ENCODE results near the gene SCFD2. TPM values are rescaled to one million over a fixed set of nuclear protein-coding genes. Genes with fewer than 3 reads are reported as not detected.

SCFD2 gene
- total RNA-seq, 1 experiment from 2014 or later: 19.2 TPM

GRCh38 chr4:53076374-53076958 lies 289.4 kb downstream of the SCFD2 start:
- ChIA-PET POLR2A (interaction anchor here (0.8 to 1.2 kb wide), 2 partner anchors 10 to 12 kb away, joined by 3 read pairs; no protein-coding TSS in a partner anchor), CTCF (no interaction called here)
- no peaks in the 10 kb centered on the region for H3K36me3 Mint-ChIP-seq (ENCODE audit: insufficient read depth, unreplicated experiment)
- no peak for TF ChIP-seq CTCF (IDR thresholded peaks at IDR 0.05; ENCODE audit: unreplicated experiment)
- intact Hi-C loops (cut with micrococcal nuclease): no loop called here
- no peaks in the 10 kb centered on the region for H3K4me1 Mint-ChIP-seq (ENCODE audit: insufficient read depth, unreplicated experiment)
- no peaks in the 10 kb centered on the region for H3K27me3 Mint-ChIP-seq (ENCODE audit: insufficient read depth, unreplicated experiment)
- no peaks in the 10 kb centered on the region for H3K9me3 Mint-ChIP-seq (ENCODE audit: unreplicated experiment)
- no peak overlapping the region for H3K27ac Mint-ChIP-seq (ENCODE audit: low read depth, unreplicated experiment)
- DNase-seq (ENCODE audit: unreplicated experiment): no peak
- H3K4me3 Mint-ChIP-seq (ENCODE audit: unreplicated experiment): no peak overlapping the region
- no TSS peak for BruUV-seq (replicated peaks)

- no peak for DNase-seq (ENCODE audit: unreplicated experiment)
- Mint-ChIP-seq H3K4me3 (ENCODE audit: unreplicated experiment) (no peak overlapping the region), H3K4me1 (ENCODE audit: insufficient read depth, unreplicated experiment) (no peaks in the 10 kb centered on the region), H3K9me3 (ENCODE audit: unreplicated experiment) (no peaks in the 10 kb centered on the region), H3K36me3 (ENCODE audit: insufficient read depth, unreplicated experiment) (no peaks in the 10 kb centered on the region), H3K27me3 (ENCODE audit: insufficient read depth, unreplicated experiment) (no peaks in the 10 kb centered on the region), H3K27ac (ENCODE audit: low read depth, unreplicated experiment) (no peak overlapping the region)
- POLR2A ChIA-PET: no interaction called here
- TF ChIP-seq CTCF (IDR thresholded peaks at IDR 0.05; ENCODE audit: unreplicated experiment): no peak
- intact Hi-C loops (cut with micrococcal nuclease): no loop called here
- CTCF ChIA-PET: no interaction called here
- BruUV-seq (replicated peaks): no TSS peak
Measured at GRCh38 chr4:53075162-53075785, 290.6 kb downstream of the SCFD2 start.

- DNase-seq (ENCODE audit: unreplicated experiment): no peak
- Mint-ChIP-seq H3K36me3 (ENCODE audit: insufficient read depth, unreplicated experiment) (no peaks in the 10 kb centered on the region), H3K27me3 (ENCODE audit: insufficient read depth, unreplicated experiment) (no peaks in the 10 kb centered on the region), H3K9me3 (ENCODE audit: unreplicated experiment) (no peaks in the 10 kb centered on the region), H3K4me1 (ENCODE audit: insufficient read depth, unreplicated experiment) (no peaks in the 10 kb centered on the region), H3K4me3 (ENCODE audit: unreplicated experiment) (no peak overlapping the region), H3K27ac (ENCODE audit: low read depth, unreplicated experiment) (no peak overlapping the region)
- no TSS peak for BruUV-seq (replicated peaks)
- intact Hi-C loops (cut with micrococcal nuclease): no loop called here
- TF ChIP-seq CTCF (IDR thresholded peaks at IDR 0.05; ENCODE audit: unreplicated experiment): no peak
- ChIA-PET CTCF (no interaction called here), POLR2A (interaction anchor here (0.6 kb wide), 1 partner anchor 389 kb away, joined by 3 read pairs; no protein-coding TSS in a partner anchor)
Measured at GRCh38 chr4:53068755-53069330, 297.0 kb downstream of the SCFD2 start.

GRCh38 chr4:53067125-53067802 lies 298.6 kb downstream of the SCFD2 start:
- no peak for TF ChIP-seq CTCF (IDR thresholded peaks at IDR 0.05; ENCODE audit: unreplicated experiment)
- no peaks in the 10 kb centered on the region for H3K9me3 Mint-ChIP-seq (ENCODE audit: unreplicated experiment)
- intact Hi-C loops (cut with micrococcal nuclease): no loop called here
- no peaks in the 10 kb centered on the region for H3K36me3 Mint-ChIP-seq (ENCODE audit: insufficient read depth, unreplicated experiment)
- CTCF ChIA-PET: no interaction called here
- POLR2A ChIA-PET: no interaction called here
- no peaks in the 10 kb centered on the region for H3K27me3 Mint-ChIP-seq (ENCODE audit: insufficient read depth, unreplicated experiment)
- H3K4me3 Mint-ChIP-seq (ENCODE audit: unreplicated experiment): no peak overlapping the region
- no peaks in the 10 kb centered on the region for H3K4me1 Mint-ChIP-seq (ENCODE audit: insufficient read depth, unreplicated experiment)
- no peak overlapping the region for H3K27ac Mint-ChIP-seq (ENCODE audit: low read depth, unreplicated experiment)
- no TSS peak for BruUV-seq (replicated peaks)
- no peak for DNase-seq (ENCODE audit: unreplicated experiment)
